HG02852 (cell line): ENCODE results near the gene VMAC.

ENCODE experiments used
- ATAC-seq: cut with Tn5 transposase; IDR thresholded peaks from one replicate; pipeline ENCODE4 v1.9.1; 2021; ENCODE audit warnings: mild to moderate bottlenecking, moderate library complexity; ENCODE audit not compliant: unreplicated experiment

VMAC gene

GRCh38 chr19:5903624-5904351 lies 884 bp upstream of the VMAC start, which contains the start of gene NDUFA11:
NDUFA11 (minus strand) TSS chr19:5903790; CDS start chr19:5903708, 82 bp downstream.
- peak; percentile 21 for ATAC-seq

DNA sequence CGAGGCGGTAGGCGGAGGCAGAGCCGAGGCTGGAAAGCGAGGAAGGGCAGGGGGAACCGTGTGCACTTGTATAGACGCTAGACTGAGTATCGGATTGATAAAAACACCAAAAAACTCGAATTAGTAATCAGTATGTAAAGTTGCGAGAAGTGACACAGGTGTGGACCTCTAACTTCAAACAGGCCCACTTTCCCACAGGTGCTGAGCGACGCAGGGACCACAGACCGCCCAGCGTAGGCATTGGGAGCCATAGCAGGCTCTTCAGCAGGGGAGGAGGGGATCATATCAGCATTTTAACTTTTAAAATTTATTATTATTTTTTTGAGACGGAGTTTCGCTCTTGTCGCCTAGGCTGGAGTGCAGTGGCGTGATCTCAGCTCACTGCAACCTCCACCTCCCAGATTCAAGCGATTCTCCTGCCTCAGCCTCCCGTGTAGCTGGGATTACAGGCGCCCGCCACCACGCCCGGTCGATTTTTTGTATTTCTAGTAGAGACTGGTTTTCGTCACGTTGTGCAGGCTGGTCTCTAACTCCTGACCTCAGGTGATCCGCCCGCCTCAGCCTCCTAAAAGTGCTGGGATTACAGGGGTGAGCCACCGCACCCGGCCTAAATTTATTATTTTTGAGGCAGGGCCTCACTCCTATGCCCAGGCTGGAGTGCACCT lies 574 bp downstream of the VMAC start:
- ATAC-seq, result no peak

GRCh38 chr19:5907241-5907640 lies 2.6 kb downstream of the VMAC start:
- ATAC-seq, result no peak

GRCh38 chr19:5908773-5909442 lies 4.2 kb downstream of the VMAC start:
- no peak for ATAC-seq

DNA sequence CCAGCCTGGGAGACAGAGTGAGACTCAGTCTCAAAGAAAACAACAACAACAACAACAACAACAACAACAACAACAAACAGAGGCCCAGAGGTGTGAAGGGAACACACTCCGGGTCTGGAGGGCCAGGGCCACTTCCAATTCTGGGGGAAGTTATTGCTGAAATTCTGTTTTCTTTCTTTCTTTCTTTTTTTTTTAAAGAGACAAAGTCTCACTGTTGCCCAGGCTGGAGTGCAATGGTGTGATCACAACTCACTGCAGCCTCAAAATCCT lies 5.9 kb downstream of the VMAC start:
- ATAC-seq, result no peak

DNA sequence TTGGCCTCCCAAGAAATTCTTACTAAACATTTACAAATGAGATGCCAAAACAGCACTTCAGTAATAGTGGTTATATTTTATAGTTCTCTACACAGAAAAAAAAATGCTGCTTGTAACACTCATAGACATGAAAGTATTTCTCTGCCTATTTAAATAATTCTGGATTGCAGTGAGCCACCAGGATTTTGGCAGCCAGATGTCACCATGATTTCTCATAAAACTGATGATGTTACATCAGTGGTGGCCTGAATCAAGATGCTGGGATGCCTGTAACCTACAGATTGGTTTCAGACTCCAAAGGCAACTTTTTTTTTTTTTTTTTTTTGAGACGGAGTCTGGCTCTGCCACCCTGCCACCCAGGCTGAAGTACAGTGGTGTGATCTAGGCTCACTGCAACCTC lies 6.7 kb downstream of the VMAC start:
- no peak for ATAC-seq

DNA sequence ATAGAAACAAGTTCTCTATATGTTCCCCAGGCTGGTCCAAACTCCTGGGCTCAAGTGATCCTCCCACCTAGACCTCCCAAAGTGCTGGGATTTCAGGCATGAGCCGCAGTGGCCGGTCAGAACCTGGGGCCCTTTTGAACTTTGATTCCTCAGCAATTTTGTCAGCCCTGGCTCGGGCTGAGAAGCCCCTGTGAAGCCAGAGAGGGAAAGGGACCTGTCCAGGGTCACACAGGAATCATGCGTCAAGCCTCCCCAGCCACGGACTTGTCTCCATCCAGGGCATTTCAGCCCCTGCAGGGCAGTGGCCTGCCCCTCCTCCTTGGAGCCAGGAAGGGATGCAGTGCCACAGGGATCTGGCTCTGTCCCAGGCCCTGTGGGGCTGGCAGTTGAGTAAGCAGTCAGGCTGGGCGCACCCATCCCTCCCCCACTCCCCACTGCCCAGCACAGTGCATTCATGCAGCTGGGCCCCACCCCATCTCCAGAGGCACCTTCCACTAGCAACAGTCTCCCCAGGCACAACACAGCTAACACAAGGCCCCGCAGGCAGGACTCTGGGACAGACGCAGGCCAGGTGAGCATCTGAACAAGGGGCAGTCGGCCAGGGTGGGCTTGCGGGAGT lies 9.2 kb downstream of the VMAC start, which contains the start of gene CAPS:
TSS of gene CAPS (plus strand) at position 516 of the 619 bp plus-strand sequence. CDS start 153 bp downstream, outside the sequence.
- ATAC-seq, result no peak

- no peak for ATAC-seq
Observed at GRCh38 chr19:5914358-5914774, 9.7 kb downstream of the VMAC start.

DNA sequence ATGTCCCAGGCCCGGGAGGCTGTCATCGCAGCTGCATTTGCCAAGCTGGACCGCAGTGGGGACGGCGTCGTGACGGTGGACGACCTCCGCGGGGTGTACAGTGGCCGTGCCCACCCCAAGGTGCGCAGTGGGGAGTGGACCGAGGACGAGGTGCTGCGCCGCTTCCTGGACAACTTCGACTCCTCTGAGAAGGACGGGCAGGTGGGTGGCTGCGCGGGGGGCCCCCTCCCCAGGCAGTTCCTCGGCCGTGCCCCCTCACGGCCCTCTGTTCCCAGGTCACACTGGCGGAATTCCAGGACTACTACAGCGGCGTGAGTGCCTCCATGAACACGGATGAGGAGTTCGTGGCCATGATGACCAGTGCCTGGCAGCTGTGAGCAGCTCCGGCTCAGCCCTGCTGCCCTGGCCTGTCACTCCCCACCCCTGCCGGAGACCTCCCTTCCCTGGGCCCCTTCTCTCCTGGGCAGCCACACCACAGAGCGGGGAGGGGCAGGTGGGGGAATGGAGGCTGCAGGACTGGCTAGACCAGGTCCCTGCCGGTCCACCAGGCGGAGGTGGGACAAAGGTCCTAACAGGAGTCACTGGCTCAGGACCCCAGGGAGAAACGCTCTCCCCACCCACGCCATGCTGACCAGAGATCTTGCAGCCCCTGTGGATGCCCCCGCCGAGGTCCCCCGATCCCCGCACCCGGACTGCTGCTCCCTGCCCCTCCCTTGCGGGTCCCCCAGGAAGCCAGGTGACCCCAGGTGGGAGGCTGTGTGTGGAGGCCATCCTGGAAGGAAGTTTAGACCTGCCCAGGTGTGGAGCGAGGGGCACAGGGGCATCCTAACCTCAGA lies 10.5 kb downstream of the VMAC start:
- ATAC-seq, result no peak

DNA sequence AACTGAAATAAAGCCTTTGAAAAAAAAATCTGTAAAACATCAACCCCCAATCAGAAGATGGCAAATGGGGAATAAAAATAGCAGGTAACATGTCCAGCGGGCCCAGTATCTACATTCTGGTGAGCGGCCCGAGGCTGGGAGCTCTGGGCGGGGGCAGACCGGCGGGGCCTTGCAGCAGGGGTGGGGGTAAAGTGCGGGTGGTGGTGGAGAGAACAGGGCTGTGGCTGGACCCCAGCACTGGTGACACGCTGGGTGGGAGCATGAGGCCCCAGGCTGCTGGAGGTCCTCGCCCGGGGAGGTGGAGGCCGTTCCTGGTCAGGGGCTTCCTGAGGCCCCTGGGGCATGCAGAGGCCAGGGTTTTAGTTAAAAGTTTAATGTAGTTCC lies 11.1 kb downstream of the VMAC start:
- no peak for ATAC-seq

DNA sequence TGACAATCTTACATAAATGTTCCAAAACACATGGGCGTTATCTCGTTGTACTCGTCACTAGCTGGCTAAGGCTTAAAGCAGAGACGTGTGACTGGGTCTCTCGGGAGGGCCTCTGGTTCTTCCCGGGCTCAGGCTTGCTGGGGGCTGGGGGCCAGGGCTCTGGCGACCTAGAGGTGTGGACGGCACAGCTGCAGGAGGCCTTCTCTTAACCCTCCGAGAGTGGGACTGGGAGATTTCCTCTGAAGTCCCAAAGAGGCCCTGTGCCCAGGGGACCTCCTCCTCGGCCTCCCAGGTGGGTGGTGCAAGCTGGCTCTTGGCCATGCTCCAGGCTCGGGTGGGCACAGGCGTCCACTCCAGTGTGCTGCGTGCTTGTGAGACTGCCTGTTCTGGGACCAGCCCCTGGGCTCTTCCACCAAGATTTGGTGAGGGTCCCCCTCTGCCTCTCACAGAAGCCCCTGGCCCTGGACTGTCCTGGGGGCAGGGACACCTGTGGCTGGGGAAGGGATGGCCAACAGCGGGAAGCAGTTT lies 11.6 kb downstream of the VMAC start:
- ATAC-seq, result no peak

DNA sequence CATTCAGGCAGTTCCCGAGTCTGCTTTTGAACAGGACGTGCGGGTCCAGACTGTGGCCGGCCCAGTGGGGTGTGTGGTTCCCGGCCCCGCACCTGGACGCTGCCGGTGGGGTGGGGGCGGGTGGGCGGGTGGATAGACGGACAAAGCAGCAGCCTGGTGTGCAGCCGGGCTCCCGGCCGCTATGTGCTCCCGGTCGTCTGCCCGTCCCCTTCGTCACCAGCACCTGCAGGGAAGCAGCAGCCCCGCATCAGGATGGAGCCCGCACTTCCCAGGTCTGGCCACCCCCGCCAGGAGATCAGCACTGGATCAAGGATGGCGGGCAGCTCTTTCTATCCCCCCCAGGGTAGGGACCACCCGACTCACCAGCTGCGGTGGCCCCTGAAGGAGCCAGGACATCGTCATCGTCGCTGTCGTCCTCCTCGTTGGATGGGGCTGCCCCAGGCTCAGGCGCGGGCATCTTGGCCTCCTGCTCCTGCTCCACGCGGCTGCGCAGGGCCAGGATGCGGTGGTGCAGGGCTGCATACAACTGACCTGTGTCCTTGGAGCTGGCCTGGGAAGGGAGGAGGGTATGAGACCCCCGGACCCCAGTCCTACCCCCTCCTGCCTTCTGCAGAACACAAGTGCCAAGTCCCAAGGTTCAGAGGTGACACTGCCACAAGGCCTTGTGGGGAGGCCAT lies 12.9 kb downstream of the VMAC start:
- ATAC-seq, result no peak

DNA sequence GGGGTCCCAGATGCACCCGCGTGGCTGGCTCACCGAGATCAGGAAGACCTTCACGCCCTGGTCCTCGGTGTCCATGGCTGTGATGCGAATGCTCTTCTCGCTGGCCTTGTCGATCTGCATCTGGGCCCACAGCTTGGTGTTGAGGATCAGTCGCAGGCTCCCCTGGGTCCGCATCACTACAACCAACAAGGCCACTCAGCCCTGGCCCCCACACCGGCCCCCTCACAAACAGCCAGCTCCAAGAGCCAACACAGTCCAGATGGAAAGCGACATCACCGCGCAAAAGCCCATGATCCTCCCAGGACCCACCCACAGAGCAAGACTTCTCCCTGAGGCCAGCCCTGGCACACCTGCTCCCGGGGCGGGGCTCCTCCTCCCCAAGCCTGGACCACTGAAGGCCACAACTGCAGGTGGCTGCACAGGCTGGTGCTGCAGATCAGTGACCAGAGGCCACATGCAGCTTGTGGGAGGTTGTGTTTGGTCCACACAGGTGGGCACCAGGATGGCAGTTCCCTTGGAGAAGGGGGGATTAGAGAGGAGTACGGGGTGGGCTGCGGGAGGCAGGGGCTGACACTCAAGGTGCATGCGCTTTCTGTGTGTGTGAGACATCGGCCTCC lies 13.9 kb downstream of the VMAC start:
- ATAC-seq, result no peak

DNA sequence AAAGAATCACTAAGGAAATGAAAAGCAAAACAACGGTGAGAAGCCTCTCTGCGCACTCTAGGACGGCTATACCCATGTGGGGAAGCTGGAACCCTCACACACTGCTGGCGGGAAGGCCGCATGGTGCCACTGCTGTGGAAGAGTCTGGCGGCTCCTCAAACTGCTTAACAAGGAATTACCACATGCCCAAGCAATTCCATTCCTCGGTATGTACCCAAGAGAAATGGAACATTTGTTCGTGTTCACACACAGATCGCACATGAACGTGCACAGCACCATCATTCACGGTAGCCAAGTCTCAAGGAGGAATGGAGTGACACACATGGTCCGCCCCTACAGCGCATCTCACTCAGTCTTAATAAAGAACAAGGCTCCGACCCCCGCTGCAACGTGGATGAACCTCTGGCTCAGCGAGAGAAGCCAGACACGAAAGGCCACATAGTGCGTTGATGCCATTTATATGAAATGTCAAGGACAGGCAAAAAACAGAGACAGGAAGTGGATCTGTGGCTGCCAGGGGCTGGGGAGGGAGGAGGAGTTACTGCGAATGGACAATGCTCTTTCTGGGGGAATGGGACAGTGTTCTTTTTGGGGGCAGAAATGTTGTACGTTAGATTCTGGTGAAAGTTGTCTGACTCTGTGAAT lies 17.0 kb downstream of the VMAC start:
- ATAC-seq, result no peak

DNA sequence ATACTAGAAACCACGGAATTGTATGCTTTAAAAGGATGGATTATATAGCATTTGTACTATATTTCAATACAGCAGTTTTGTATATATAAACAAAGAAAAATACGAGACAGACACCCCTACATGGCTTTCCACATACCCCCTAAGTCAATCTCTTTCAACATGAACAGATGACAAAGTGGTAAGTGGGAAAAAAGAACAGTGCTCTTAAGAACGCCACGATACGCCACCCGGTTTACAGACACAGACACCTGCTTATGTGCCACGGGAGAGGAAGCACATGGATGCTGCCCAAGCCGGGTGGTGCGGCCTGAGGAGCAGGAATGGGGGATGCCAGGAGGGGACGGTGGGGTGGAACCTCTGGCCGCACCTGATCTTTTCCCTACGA lies 17.5 kb downstream of the VMAC start:
- ATAC-seq, result no peak

DNA sequence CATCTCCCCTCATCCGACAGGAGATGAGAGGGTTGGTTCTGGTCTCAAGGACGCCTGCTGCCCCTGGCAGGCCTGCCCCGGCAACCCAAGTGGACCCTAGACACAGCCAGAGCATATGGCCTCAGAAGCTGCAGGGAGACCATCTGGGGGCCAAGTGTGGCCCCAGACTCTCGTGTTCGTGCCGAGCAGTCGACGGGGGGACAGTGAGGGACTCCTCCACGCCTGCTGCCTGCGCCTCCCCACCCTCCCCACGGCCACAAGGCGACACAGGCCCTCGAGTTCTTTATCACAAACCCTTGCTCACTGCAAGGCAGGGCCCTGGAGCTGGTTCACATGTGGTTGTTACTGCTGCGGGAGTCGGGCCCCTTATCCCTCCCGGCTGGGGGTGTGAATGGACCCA lies 18.7 kb downstream of the VMAC start:
- ATAC-seq, result no peak

- no peak for ATAC-seq
Observed at GRCh38 chr19:5925830-5926427, 21.3 kb downstream of the VMAC start.

DNA sequence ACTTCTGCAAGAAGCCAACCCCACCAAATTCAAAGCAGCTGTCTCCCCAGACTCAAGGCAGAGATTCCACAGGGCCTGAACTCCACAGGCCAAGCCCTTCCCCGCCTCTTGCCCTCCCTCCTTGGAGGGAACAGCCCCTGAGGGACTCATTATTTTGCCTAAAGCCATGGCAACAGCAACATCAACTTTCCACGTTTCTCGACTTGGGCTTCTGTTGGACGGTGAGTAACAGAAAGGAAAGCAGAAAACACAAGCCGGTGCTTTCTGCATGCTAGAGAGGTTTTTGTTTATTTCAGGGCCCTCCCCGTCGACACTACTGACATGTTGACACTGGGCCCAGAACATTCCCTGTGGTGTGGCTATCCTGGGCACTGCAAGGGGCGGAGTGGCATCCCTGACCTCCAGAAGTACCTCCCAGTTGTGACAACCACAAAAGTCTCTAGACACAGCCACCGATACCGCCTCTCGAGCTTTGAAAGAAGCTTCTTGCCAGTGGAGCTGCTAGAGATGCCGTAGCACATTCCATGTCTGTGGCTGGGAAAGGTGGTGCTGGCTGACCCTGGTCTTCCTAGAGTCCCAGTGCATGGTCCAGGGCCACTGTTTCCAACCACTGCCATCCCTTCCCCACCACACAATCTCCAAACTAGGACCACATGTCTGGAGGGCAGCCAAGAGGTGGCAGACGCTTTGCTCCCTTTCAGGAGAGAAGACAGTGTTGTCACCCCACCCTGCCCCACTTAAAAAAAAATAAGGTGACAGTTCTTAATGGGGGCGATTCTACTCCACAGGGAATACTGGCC lies 22.2 kb downstream of the VMAC start:
- ATAC-seq, result no peak
